Measurements from ENCODE around the gene GATAD2A. TPM values are rescaled to one million over a fixed set of nuclear protein-coding genes. Genes with fewer than 3 reads are reported as not detected.

Gene GATAD2A, protein sequence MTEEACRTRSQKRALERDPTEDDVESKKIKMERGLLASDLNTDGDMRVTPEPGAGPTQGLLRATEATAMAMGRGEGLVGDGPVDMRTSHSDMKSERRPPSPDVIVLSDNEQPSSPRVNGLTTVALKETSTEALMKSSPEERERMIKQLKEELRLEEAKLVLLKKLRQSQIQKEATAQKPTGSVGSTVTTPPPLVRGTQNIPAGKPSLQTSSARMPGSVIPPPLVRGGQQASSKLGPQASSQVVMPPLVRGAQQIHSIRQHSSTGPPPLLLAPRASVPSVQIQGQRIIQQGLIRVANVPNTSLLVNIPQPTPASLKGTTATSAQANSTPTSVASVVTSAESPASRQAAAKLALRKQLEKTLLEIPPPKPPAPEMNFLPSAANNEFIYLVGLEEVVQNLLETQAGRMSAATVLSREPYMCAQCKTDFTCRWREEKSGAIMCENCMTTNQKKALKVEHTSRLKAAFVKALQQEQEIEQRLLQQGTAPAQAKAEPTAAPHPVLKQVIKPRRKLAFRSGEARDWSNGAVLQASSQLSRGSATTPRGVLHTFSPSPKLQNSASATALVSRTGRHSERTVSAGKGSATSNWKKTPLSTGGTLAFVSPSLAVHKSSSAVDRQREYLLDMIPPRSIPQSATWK
- 25.1 and 28.6 TPM in 2 replicates for total RNA-seq (2016; rRNA removed; fragmentation: Illumina TruSeq; extraction: Trizol)
- 10.8 and 13.3 TPM in 2 replicates for total RNA-seq (2016; cell fraction: cytosol; rRNA removed; fragmentation: Illumina TruSeq; extraction: Trizol; ENCODE audit: low read depth)
- 24.5 and 30.0 TPM in 2 replicates for total RNA-seq (2016; cell fraction: insoluble cytoplasmic fraction; rRNA removed; fragmentation: Illumina TruSeq; extraction: Trizol)
- total RNA-seq (2016; cell fraction: membrane; rRNA removed; fragmentation: Illumina TruSeq; extraction: Trizol), result 43.4 and 51.5 TPM in 2 replicates
- 19.5 and 24.3 TPM in 2 replicates for total RNA-seq (2016; cell fraction: nucleus; rRNA removed; fragmentation: Illumina TruSeq; extraction: Trizol)
- polyA plus RNA-seq (2011; rRNA removed), result 15.1 and 16.8 TPM in 2 replicates
- 10.5 and 13.4 TPM in 2 replicates for polyA plus RNA-seq (2011; cell fraction: cytosol; rRNA removed)
- 17.3 and 19.1 TPM in 2 replicates for polyA plus RNA-seq (2011; cell fraction: nucleus; rRNA removed)
- 19.3 and 26.1 TPM in 2 replicates for polyA plus RNA-seq (2012)
- polyA plus RNA-seq (2016; cell fraction: cytosol; fragmentation: Illumina TruSeq; extraction: Trizol; ENCODE audit: low read depth), result 13.2 and 13.4 TPM in 2 replicates
- 38.8 and 59.1 TPM in 2 replicates for polyA plus RNA-seq (2016; cell fraction: insoluble cytoplasmic fraction; fragmentation: Illumina TruSeq; extraction: Trizol; ENCODE audit: low read depth)
- polyA plus RNA-seq (2016; cell fraction: membrane; fragmentation: Illumina TruSeq; extraction: Trizol; ENCODE audit: low read depth), result 38.7 and 46.4 TPM in 2 replicates
- 43.6 and 47.2 TPM in 2 replicates for polyA plus RNA-seq (2016; cell fraction: nucleus; fragmentation: Illumina TruSeq; extraction: Trizol; ENCODE audit: insufficient read depth, low read depth)
- 16.0 and 18.2 TPM in 2 replicates for polyA minus RNA-seq (2011; rRNA and poly(A)+ RNA removed; ENCODE audit: low replicate concordance)
- 24.2 and 24.4 TPM in 2 replicates for polyA minus RNA-seq (2011; cell fraction: cytosol; rRNA and poly(A)+ RNA removed)
- 11.5 and 14.5 TPM in 2 replicates for polyA minus RNA-seq (2011; cell fraction: nucleus; rRNA and poly(A)+ RNA removed)
- Bru-seq, nascent RNA, result percentile 71 among the genes with signal in this experiment
- percentile 83 among the genes with signal in this experiment for BruChase-seq, experiment 1, labeled RNA remaining after a 6-hour chase
- percentile 78 among the genes with signal in this experiment for BruChase-seq, experiment 2, labeled RNA remaining after a 2-hour chase
- long read RNA-seq, experiment 1, partial matches to known transcripts, result 9 of 12 reads
- long read RNA-seq, experiment 1, other reads (novel, unspliced or antisense), result 3 of 12 reads
- long read RNA-seq, experiment 2, partial matches to known transcripts, result 43 of 81 reads
- long read RNA-seq, experiment 2, other reads (novel, unspliced or antisense), result 38 of 81 reads

- H3K4me3 ChIP-seq (replicated peaks in 1 of 3; ENCODE audit: insufficient read depth in 1 of 3, low read depth in 2 of 3, low read length in 3 of 3), result peak within 1 kb of the TSS; percentile 72 to 94 (median 76)
- peaks cover 49% of the 10 kb centered on the region for H3K79me2 ChIP-seq (ENCODE audit: insufficient read depth, low read length)
- peak within 1 kb of the TSS; percentile 80 for H3K9ac ChIP-seq (ENCODE audit: insufficient read depth, low read depth, low read length)
- no peak within 1 kb of the TSS for H2AFZ ChIP-seq (ENCODE audit: low read length)
- ChIA-PET CTCF (ENCODE audit: low intra/inter-chr PET ratio, low total read pairs) (interaction anchor here (3.3 kb wide), 1 partner anchor 38 kb away, joined by 12 read pairs; no protein-coding TSS in a partner anchor), POLR2A (interaction anchor here (0.6 to 3.5 kb wide), 17 partner anchors 8 to 371 kb away, joined by 3 to 25 read pairs (median 4); partner anchors contain the start of gene NDUFA13)
- BruUV-seq (replicated peaks), result TSS peak; percentile 76
- intact Hi-C loops (cut with micrococcal nuclease; ENCODE audit: unreplicated experiment) (loop anchor here (5.0 kb wide), 1 partner anchor 82 kb away; no protein-coding TSS in a partner anchor), in situ Hi-C loops (cut with HindIII; ENCODE audit: extremely low pct_ligation_motif_present, low pct_unique_long_range_greater_than_20kb) (loop anchor here (5.0 kb wide), 1 partner anchor 33 kb away; no protein-coding TSS in a partner anchor)
- no peaks in the 10 kb centered on the region for H3K36me3 ChIP-seq (replicated peaks in 1 of 2; ENCODE audit: control insufficient read depth in 1 of 2, insufficient read depth in 2 of 2, low read length in 2 of 2)
- no peaks in the 10 kb centered on the region; a peak in 1 of 5 replicates for H3K27me3 ChIP-seq (ENCODE audit: control insufficient read depth in 1 of 2, insufficient read depth in 2 of 2, low read length in 2 of 2)
- peaks cover 59% of the 10 kb centered on the region for H3K4me1 ChIP-seq (ENCODE audit: insufficient read depth, low read length)
- FAIRE-seq, result no peak
- H3K27ac ChIP-seq (ENCODE audit: extremely low read length, insufficient read depth, low read length), result peak within 1 kb of the TSS; percentile 69
- peak within 1 kb of the TSS; percentile 99 for H3K4me2 ChIP-seq (ENCODE audit: low read depth, low read length)
- peak; percentile 75 for DNase-seq (ENCODE audit: low spot score)
- H3K9me3 ChIP-seq (ENCODE audit: low read length), result no peaks in the 10 kb centered on the region
- H4K20me1 ChIP-seq (ENCODE audit: insufficient read depth, low read length), result peaks cover 32% of the 10 kb centered on the region
- ATAC-seq, result peak; percentile 86
- WGBS (ENCODE audit: low lambda C conversion rate), result 6% methylated on average over 18 of the region's 90 CpGs
- TF ChIP-seq PHF20 (CRISPR knock-in tag; IDR thresholded peaks at IDR 0.05), result peak; percentile 74
- peak; percentile 85 for TF ChIP-seq ZHX1 (CRISPR knock-in tag; IDR thresholded peaks at IDR 0.05; ENCODE audit: low read depth)
- peak; percentile 60; the same call in 1 of the 2 replicates for TF ChIP-seq MIXL1 (CRISPR knock-in tag; IDR thresholded peaks at IDR 0.05)
- no peak for TF ChIP-seq TCF12 (IDR thresholded peaks at IDR 0.05)
- TF ChIP-seq TCF12 (CRISPR knock-in tag; IDR thresholded peaks at IDR 0.05), result 0 out of 2 replicates have a peak, but pooled peaks have one; percentile 63
- peak; percentile 69; the same call in 1 of the 2 replicates for TF ChIP-seq ZNF235 (CRISPR knock-in tag; IDR thresholded peaks at IDR 0.05; ENCODE audit: borderline replicate concordance)
- TF ChIP-seq HDAC6 (IDR thresholded peaks at IDR 0.05; ENCODE audit: low read depth, low read length), result no peak
Observed at GRCh38 chr19:19404879-19405860, at the start of gene GATAD2A. Gene GATAD2A, plus strand, starts transcription at chr19:19405675. Its CDS starts 59,671 bp downstream, at chr19:19465346.
